Endothelial cell of umbilical vein (primary cell): Measurements from ENCODE around the gene SYN1. TPM values are rescaled to one million over a fixed set of nuclear protein-coding genes. Genes with fewer than 3 reads are reported as not detected.

ENCODE experiments used
- BruUV-seq: library from RNA; stranded (reverse); fragments of 400-500 nt; replicated peaks from 2 replicates; lab custom pipeline; 2021; lab: Mats Ljungman, UMichigan
- CTCF ChIA-PET: fragments of 300-600, 350-600 bp; sonication (Branson Sonifier 250); formaldehyde crosslinking; loops from one replicate; lab custom pipeline; 2021; ENCODE audit warnings: antibody characterized with exemption, inconsistent platforms; lab: Charles Lee
- POLR2A ChIA-PET: fragments of 300-600, 350-600 bp; sonication (Branson Sonifier 250); formaldehyde crosslinking; loops from one replicate; lab custom pipeline; 2021; ENCODE audit warnings: antibody characterized with exemption, inconsistent platforms; lab: Charles Lee
- DNase-seq: peaks from one replicate; pipeline ENCODE4 v3.0.0-alpha.2; 2011; ENCODE audit warnings: low read depth, low spot score
- FAIRE-seq: peaks from 2 replicates; lab custom pipeline; 2011; peaks lifted over from hg19 to GRCh38; lab: Jason Lieb, UNC
- H2AFZ ChIP-seq: 2 replicates; pipeline ENCODE4 v1.6.0; 2012; ENCODE audit warnings: low read depth, low read length, control low read depth, inconsistent platforms
- H3K27ac ChIP-seq: 2 replicates; pipeline ENCODE4 v1.5.1; 2011; ENCODE audit warnings: low read depth, mild to moderate bottlenecking, control low read depth, low read length, moderate library complexity; ENCODE audit not compliant: insufficient read depth
- H3K27me3 ChIP-seq, 2 experiments: 2 replicates each; pipeline versions ENCODE4 v1.6.0 to v1.6.1; 2011; ENCODE audit warnings: low read length in 2 of 2, mixed read lengths in 1 of 2; ENCODE audit not compliant: control insufficient read depth in 2 of 2, insufficient read depth in 2 of 2
- H3K36me3 ChIP-seq, 2 experiments: 2 replicates in 1 of 2; 3 replicates in 1 of 2; pipeline ENCODE4 v1.5.1; 2011; ENCODE audit warnings: low read length in 2 of 2, mild to moderate bottlenecking in 1 of 2, moderate library complexity in 1 of 2; ENCODE audit not compliant: control insufficient read depth in 2 of 2, insufficient read depth in 2 of 2; ENCODE audit errors: extremely low read depth in 1 of 2
- H3K4me1 ChIP-seq: 3 replicates; pipeline ENCODE4 v1.5.1; 2011; ENCODE audit warnings: mild to moderate bottlenecking, low read length; ENCODE audit not compliant: control insufficient read depth, insufficient read depth; ENCODE audit errors: extremely low read depth
- H3K4me2 ChIP-seq: 2 replicates; pipeline ENCODE4 v1.6.1; 2011; ENCODE audit warnings: low read length, control low read depth, mixed read lengths; ENCODE audit not compliant: insufficient read depth
- H3K4me3 ChIP-seq, 3 experiments: fragments of 200-600 bp in 1 of 3; sonication (generic), shearing (Covaris generic) in 1 of 3; replicated peaks in 1 of 3; 2 replicates each; pipeline ENCODE4 v1.5.1; 2011 to 2016; ENCODE audit warnings: control low read depth in 3 of 3, low read length in 3 of 3, mild to moderate bottlenecking in 2 of 3, inconsistent platforms in 1 of 3, low read depth in 1 of 3, moderate library complexity in 1 of 3; ENCODE audit not compliant: insufficient read depth in 1 of 3
- H3K79me2 ChIP-seq: 2 replicates; pipeline ENCODE4 v1.6.0; 2012; ENCODE audit warnings: low read length, inconsistent platforms; ENCODE audit not compliant: control insufficient read depth, insufficient read depth
- H3K9ac ChIP-seq: replicated peaks from 2 replicates; pipeline ENCODE3; 2011; ENCODE audit warnings: low read length, control low read depth; ENCODE audit not compliant: insufficient read depth; ENCODE audit errors: extremely low read depth
- H3K9me1 ChIP-seq: replicated peaks from 3 replicates; pipeline ENCODE4 v1.6.0; 2011; ENCODE audit warnings: mild to moderate bottlenecking, low read length; ENCODE audit not compliant: control insufficient read depth, insufficient read depth; ENCODE audit errors: extremely low read depth
- H3K9me3 ChIP-seq: replicated peaks from 2 replicates; pipeline ENCODE4 v1.5.1; 2012; ENCODE audit warnings: low read length, inconsistent platforms; ENCODE audit not compliant: control insufficient read depth, insufficient read depth
- H4K20me1 ChIP-seq: replicated peaks from 2 replicates; pipeline ENCODE3; 2011; ENCODE audit warnings: mild to moderate bottlenecking, low read length; ENCODE audit not compliant: control insufficient read depth, insufficient read depth; ENCODE audit errors: extremely low read depth
- EZH2 ChIP-seq: IDR thresholded peaks from 2 replicates; pipeline ENCODE4 v1.6.1; 2012; ENCODE audit warnings: borderline replicate concordance, low read depth, mild to moderate bottlenecking, moderate library complexity, low read length, inconsistent platforms; ENCODE audit not compliant: severe bottlenecking
- FOS ChIP-seq: IDR thresholded peaks from 2 replicates; pipeline ENCODE4 v1.6.1; 2011; ENCODE audit warnings: mild to moderate bottlenecking, low read length, moderate library complexity, borderline replicate concordance; ENCODE audit not compliant: insufficient read depth
- GATA2 ChIP-seq: IDR thresholded peaks from 2 replicates; pipeline ENCODE4 v1.7.0; 2011; ENCODE audit warnings: low read depth, mild to moderate bottlenecking, moderate library complexity, mixed read lengths, low read length; ENCODE audit not compliant: insufficient read length, insufficient read depth
- JUN ChIP-seq: IDR thresholded peaks from 2 replicates; pipeline ENCODE4 v1.6.1; 2011; ENCODE audit warnings: borderline replicate concordance, low read depth; ENCODE audit not compliant: insufficient read length, insufficient read depth
- MYC ChIP-seq: IDR thresholded peaks from one replicate; pipeline ENCODE4 v1.6.1; 2011; ENCODE audit warnings: mild to moderate bottlenecking, low read depth, low read length
- POLR2A ChIP-seq: IDR thresholded peaks from 2 replicates; pipeline ENCODE4 v1.6.1; 2012; ENCODE audit warnings: low read depth, mild to moderate bottlenecking, control low read depth, low read length
- POLR2AphosphoS5 ChIP-seq: IDR thresholded peaks from 2 replicates; pipeline ENCODE4 v1.6.1; 2012; ENCODE audit warnings: low read depth, mild to moderate bottlenecking, control low read depth, low read length, moderate library complexity; ENCODE audit not compliant: insufficient read depth
- dilution Hi-C: fragments of 300-500 bp; cut with MboI; formaldehyde crosslinking; loops from one replicate; pipeline ENCODE4 v1.15.0; 2019; ENCODE audit warnings: low sequenced_read_pairs; ENCODE audit not compliant: extremely low pct_ligation_motif_present
- intact Hi-C: fragments of 100-400 bp; cut with micrococcal nuclease; formaldehyde crosslinking; loops from one replicate; pipeline ENCODE4 v1.10.0; 2022
- polyA plus RNA-seq, 4 experiments: library from polyadenylated mRNA; depleted of rRNA in 3 of 4; stranded (reverse) in 3 of 4; unstranded in 1 of 4; fragments of >200 nt; gene quantifications; 2 replicates each; pipeline versions ENCODE4 v1.2.1 to v1.2.3, GENCODE V29; 2011 to 2012; ENCODE audit warnings: missing spikeins in 1 of 4
- total RNA-seq: library from RNA; stranded (reverse); gene quantifications from 2 replicates; pipeline ENCODE4 v1.2.3, GENCODE V29; 2021
- TF ChIP-seq, protein P1 (sequence below): IDR thresholded peaks from 2 replicates; pipeline ENCODE4 v1.6.1; 2011; ENCODE audit not compliant: insufficient read depth, insufficient read length
- TF ChIP-seq, protein P2 (sequence below), 2 donors: IDR thresholded peaks; 1 replicate in 1 of 2; 2 replicates in 1 of 2; pipeline ENCODE4 v1.5.1; 2011; ENCODE audit warnings: low read length in 2 of 2, mild to moderate bottlenecking in 2 of 2, moderate library complexity in 2 of 2, control low read depth in 1 of 2, inconsistent platforms in 1 of 2, low read depth in 1 of 2; ENCODE audit not compliant: insufficient read depth in 1 of 2; ENCODE audit errors: extremely low read depth in 1 of 2

Gene SYN1
- total and polyA plus RNA-seq, 2 donors (not counting 3 experiments of a cell fraction or from before 2014, with no cell fraction given): not detected

DNA sequence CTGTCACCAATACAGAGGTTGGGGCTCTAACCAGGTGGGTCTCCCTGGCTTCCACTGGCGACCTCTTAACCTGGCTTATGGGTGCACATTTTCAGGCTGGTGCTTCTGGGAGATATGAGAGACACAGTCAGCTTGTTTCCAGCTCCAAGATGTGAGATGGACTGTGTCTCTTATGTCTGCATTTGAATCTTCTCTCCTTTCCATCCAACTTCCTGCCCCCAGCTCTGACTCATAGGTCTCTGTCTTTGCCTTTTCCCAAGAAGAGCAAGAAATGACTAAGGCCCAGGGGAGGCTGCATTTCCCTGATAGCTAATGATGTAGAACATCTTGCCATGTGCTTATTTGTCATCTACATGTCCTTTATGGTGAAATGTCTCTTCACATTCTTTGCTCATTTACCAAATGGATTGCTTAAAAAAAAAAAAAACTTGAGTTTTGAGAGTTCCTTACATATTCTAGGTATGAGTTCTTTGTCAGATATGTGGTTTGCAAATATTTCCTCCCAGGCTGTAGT is 42.5 kb upstream of the SYN1 start:
- no peak overlapping the region for H3K9ac ChIP-seq
- POLR2A ChIA-PET: no interaction called here
- dilution Hi-C loops: no loop called here
- TF ChIP-seq, protein P1, sequence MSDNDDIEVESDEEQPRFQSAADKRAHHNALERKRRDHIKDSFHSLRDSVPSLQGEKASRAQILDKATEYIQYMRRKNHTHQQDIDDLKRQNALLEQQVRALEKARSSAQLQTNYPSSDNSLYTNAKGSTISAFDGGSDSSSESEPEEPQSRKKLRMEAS: no peak
- TF ChIP-seq POLR2A (no peak), GATA2 (no peak), EZH2 (no peak), FOS (no peak), POLR2AphosphoS5 (no peak), MYC (no peak), JUN (no peak)
- TF ChIP-seq, protein P2, sequence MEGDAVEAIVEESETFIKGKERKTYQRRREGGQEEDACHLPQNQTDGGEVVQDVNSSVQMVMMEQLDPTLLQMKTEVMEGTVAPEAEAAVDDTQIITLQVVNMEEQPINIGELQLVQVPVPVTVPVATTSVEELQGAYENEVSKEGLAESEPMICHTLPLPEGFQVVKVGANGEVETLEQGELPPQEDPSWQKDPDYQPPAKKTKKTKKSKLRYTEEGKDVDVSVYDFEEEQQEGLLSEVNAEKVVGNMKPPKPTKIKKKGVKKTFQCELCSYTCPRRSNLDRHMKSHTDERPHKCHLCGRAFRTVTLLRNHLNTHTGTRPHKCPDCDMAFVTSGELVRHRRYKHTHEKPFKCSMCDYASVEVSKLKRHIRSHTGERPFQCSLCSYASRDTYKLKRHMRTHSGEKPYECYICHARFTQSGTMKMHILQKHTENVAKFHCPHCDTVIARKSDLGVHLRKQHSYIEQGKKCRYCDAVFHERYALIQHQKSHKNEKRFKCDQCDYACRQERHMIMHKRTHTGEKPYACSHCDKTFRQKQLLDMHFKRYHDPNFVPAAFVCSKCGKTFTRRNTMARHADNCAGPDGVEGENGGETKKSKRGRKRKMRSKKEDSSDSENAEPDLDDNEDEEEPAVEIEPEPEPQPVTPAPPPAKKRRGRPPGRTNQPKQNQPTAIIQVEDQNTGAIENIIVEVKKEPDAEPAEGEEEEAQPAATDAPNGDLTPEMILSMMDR (IDR thresholded peaks at IDR 0.05; ENCODE audit: extremely low read depth in 1 of 2, insufficient read depth in 1 of 2, low read depth in 1 of 2, low read length in 2 of 2): no peak
- H3K27ac ChIP-seq: no peak overlapping the region
- H3K9me3 ChIP-seq: no peaks in the 10 kb centered on the region
- no peak overlapping the region for H2AFZ ChIP-seq
- DNase-seq: no peak
- no peak overlapping the region for H3K4me2 ChIP-seq
- no peak overlapping the region for H3K4me3 ChIP-seq
- H3K27me3 ChIP-seq: no peaks in the 10 kb centered on the region
- CTCF ChIA-PET: interaction anchor here (1.2 kb wide), 1 partner anchor 365 kb away, joined by 3 read pairs; no protein-coding TSS in a partner anchor
- no peaks in the 10 kb centered on the region for H4K20me1 ChIP-seq
- intact Hi-C loops: no loop called here
- H3K36me3 ChIP-seq: peaks cover 0 to 2% of the 10 kb centered on the region in 2 experiments
- no TSS peak for BruUV-seq
- peaks cover 5% of the 10 kb centered on the region for H3K4me1 ChIP-seq
- H3K9me1 ChIP-seq: no peaks in the 10 kb centered on the region
- no peak for FAIRE-seq
- H3K79me2 ChIP-seq: peaks cover 4% of the 10 kb centered on the region
